Measurements from ENCODE around the gene HKDC1. TPM values are rescaled to one million over a fixed set of nuclear protein-coding genes. Genes with fewer than 3 reads are reported as not detected.

HKDC1 gene
- polyA plus RNA-seq, 1 donor from 2014 or later = 0.07 TPM

DNA sequence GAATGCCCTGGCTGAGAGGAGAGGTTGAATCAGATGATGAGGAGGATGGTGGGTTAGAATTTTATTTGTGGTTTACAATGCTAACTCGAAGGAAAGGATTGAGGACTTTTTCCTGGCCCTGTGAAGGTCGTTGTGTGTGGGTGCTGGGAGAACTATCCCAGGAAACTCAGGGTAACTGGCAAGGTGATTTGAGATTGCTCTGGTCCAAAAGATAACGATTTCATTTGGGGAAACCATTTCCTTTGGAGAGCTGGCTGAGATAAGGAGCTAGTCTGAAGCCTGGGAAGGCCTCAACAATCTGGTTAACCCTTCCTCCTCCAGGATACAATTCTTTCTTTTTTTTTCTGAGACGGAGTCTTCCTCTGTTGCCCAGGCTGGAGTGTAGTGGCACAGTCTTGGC, 91.2 kb downstream of the HKDC1 start:
- no peak overlapping the region for H3K9ac ChIP-seq (ENCODE audit: low read length)
- no peaks in the 10 kb centered on the region for H4K20me1 ChIP-seq (ENCODE audit: insufficient read depth)
- H3K36me3 ChIP-seq (ENCODE audit: insufficient read depth, low read length) = no peaks in the 10 kb centered on the region

GRCh38 chr10:69312528-69312927, 92.4 kb downstream of the HKDC1 start:
- Histone ChIP-seq H3K9ac (ENCODE audit: low read length) (no peak overlapping the region), H3K79me2 (replicated peaks; ENCODE audit: insufficient read depth, low read length) (no peaks in the 10 kb centered on the region), H3K9me3 (ENCODE audit: low read length) (no peaks in the 10 kb centered on the region), H3K4me2 (ENCODE audit: low read length) (no peak overlapping the region), H3K36me3 (ENCODE audit: insufficient read depth, low read length) (no peaks in the 10 kb centered on the region), H3K4me3 (ENCODE audit: low read length) (no peak overlapping the region), H2AFZ (ENCODE audit: low read depth, low read length) (no peak overlapping the region), H3K27ac (ENCODE audit: low read length) (no peak overlapping the region), H4K20me1 (ENCODE audit: insufficient read depth) (no peaks in the 10 kb centered on the region), H3K27me3 (ENCODE audit: insufficient read depth, low read depth, low read length) (no peaks in the 10 kb centered on the region), H3F3A (ENCODE audit: insufficient read depth, low read length, poor library complexity, severe bottlenecking) (no peaks in the 10 kb centered on the region), H3K9me2 (ENCODE audit: insufficient read depth, low read length) (no peaks in the 10 kb centered on the region)
- TF ChIP-seq EZH2 (IDR thresholded peaks at IDR 0.05; ENCODE audit: borderline replicate concordance, insufficient read depth, low read length, poor library complexity, severe bottlenecking) = no peak
- no peak for TF ChIP-seq POLR2AphosphoS5 (IDR thresholded peaks at IDR 0.05)
- TF ChIP-seq, protein P1, sequence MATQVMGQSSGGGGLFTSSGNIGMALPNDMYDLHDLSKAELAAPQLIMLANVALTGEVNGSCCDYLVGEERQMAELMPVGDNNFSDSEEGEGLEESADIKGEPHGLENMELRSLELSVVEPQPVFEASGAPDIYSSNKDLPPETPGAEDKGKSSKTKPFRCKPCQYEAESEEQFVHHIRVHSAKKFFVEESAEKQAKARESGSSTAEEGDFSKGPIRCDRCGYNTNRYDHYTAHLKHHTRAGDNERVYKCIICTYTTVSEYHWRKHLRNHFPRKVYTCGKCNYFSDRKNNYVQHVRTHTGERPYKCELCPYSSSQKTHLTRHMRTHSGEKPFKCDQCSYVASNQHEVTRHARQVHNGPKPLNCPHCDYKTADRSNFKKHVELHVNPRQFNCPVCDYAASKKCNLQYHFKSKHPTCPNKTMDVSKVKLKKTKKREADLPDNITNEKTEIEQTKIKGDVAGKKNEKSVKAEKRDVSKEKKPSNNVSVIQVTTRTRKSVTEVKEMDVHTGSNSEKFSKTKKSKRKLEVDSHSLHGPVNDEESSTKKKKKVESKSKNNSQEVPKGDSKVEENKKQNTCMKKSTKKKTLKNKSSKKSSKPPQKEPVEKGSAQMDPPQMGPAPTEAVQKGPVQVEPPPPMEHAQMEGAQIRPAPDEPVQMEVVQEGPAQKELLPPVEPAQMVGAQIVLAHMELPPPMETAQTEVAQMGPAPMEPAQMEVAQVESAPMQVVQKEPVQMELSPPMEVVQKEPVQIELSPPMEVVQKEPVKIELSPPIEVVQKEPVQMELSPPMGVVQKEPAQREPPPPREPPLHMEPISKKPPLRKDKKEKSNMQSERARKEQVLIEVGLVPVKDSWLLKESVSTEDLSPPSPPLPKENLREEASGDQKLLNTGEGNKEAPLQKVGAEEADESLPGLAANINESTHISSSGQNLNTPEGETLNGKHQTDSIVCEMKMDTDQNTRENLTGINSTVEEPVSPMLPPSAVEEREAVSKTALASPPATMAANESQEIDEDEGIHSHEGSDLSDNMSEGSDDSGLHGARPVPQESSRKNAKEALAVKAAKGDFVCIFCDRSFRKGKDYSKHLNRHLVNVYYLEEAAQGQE (IDR thresholded peaks at IDR 0.05; ENCODE audit: borderline replicate concordance) = no peak
- no peak for TF ChIP-seq CTCF (IDR thresholded peaks at IDR 0.05; ENCODE audit: poor library complexity, severe bottlenecking)
- no peak for TF ChIP-seq MXI1 (conservative IDR thresholded peaks at IDR 0.05; ENCODE audit: poor library complexity, severe bottlenecking)
- no peak for TF ChIP-seq EP300 (conservative IDR thresholded peaks at IDR 0.05; ENCODE audit: poor library complexity, severe bottlenecking)
- no peak for TF ChIP-seq SMC3 (conservative IDR thresholded peaks at IDR 0.05; ENCODE audit: poor library complexity)
- TF ChIP-seq RAD21 (conservative IDR thresholded peaks at IDR 0.05) = no peak
- TF ChIP-seq TAF1 (IDR thresholded peaks at IDR 0.05; ENCODE audit: low read depth) = no peak

More for the DNA sequence above, 91.2 kb downstream of the HKDC1 start:
- H3K9me3 ChIP-seq (ENCODE audit: low read length) = no peaks in the 10 kb centered on the region
- H3F3A ChIP-seq (ENCODE audit: insufficient read depth, low read length, poor library complexity, severe bottlenecking) = no peaks in the 10 kb centered on the region
- H3K9me2 ChIP-seq (ENCODE audit: insufficient read depth, low read length) = no peaks in the 10 kb centered on the region
- no peak for TF ChIP-seq RAD21 (conservative IDR thresholded peaks at IDR 0.05)
- TF ChIP-seq EP300 (conservative IDR thresholded peaks at IDR 0.05; ENCODE audit: poor library complexity, severe bottlenecking) = no peak
- no peak for TF ChIP-seq EZH2 (IDR thresholded peaks at IDR 0.05; ENCODE audit: borderline replicate concordance, insufficient read depth, low read length, poor library complexity, severe bottlenecking)
- no peaks in the 10 kb centered on the region for H3K27me3 ChIP-seq (ENCODE audit: insufficient read depth, low read depth, low read length)
- H3K4me3 ChIP-seq (ENCODE audit: low read length) = no peak overlapping the region
- no peaks in the 10 kb centered on the region for H3K79me2 ChIP-seq (replicated peaks; ENCODE audit: insufficient read depth, low read length)
- H2AFZ ChIP-seq (ENCODE audit: low read depth, low read length) = no peak overlapping the region
- no peak overlapping the region for H3K4me2 ChIP-seq (ENCODE audit: low read length)
- no peak overlapping the region for H3K27ac ChIP-seq (ENCODE audit: low read length)
